M059J (cell line): Measurements from ENCODE around the gene PI4K2A. TPM values are rescaled to one million over a fixed set of nuclear protein-coding genes. Genes with fewer than 3 reads are reported as not detected.

Source experiments
- DNase-seq: peaks from one replicate; pipeline ENCODE4 v3.0.0-alpha.2; 2012; ENCODE audit warnings: low read depth
- total RNA-seq: library from RNA; depleted of rRNA; stranded (reverse); fragments of >200 nt; shearing (Covaris generic); gene quantifications from 2 replicates; pipeline ENCODE4 v1.2.3, GENCODE V29; 2014; rRNA removed

PI4K2A gene
- total RNA-seq, result 23.9 and 31.2 TPM in 2 replicates

- DNase-seq, result peak; percentile 98
Observed at GRCh38 chr10:97640174-97640867, at the start of gene PI4K2A. PI4K2A (plus strand) TSS chr10:97640671; CDS start chr10:97640743, 72 bp downstream.

- DNase-seq, result no peak
Observed at GRCh38 chr10:97590748-97591495, 49.5 kb upstream of the PI4K2A start.

- DNase-seq, result no peak
Observed at GRCh38 chr10:97593421-97593820, 47.0 kb upstream of the PI4K2A start.

- DNase-seq, result peak; percentile 95
Observed at GRCh38 chr10:97596101-97597082, 44.1 kb upstream of the PI4K2A start.

- no peak for DNase-seq
Observed at GRCh38 chr10:97597778-97598177, 42.7 kb upstream of the PI4K2A start.

- DNase-seq, result no peak
Observed at GRCh38 chr10:97598407-97599271, 41.8 kb upstream of the PI4K2A start.

GRCh38 chr10:97599272-97599619 is 41.2 kb upstream of the PI4K2A start:
- no peak for DNase-seq

- DNase-seq, result no peak
Observed at GRCh38 chr10:97600616-97601015, 39.9 kb upstream of the PI4K2A start.

- DNase-seq, result no peak
Observed at GRCh38 chr10:97601268-97602215, 38.9 kb upstream of the PI4K2A start.

- no peak for DNase-seq
Observed at GRCh38 chr10:97607095-97607636, 33.3 kb upstream of the PI4K2A start.

- no peak for DNase-seq
Observed at GRCh38 chr10:97608991-97609561, 31.4 kb upstream of the PI4K2A start.

GRCh38 chr10:97611473-97611872 is 29.0 kb upstream of the PI4K2A start:
- DNase-seq, result no peak

- peak; percentile 64 for DNase-seq
Observed at GRCh38 chr10:97612386-97612785, 28.1 kb upstream of the PI4K2A start.

GRCh38 chr10:97618285-97618684 is 22.2 kb upstream of the PI4K2A start:
- DNase-seq, result no peak

- no peak for DNase-seq
Observed at GRCh38 chr10:97618733-97619132, 21.7 kb upstream of the PI4K2A start.

GRCh38 chr10:97623277-97623676 is 17.2 kb upstream of the PI4K2A start:
- no peak for DNase-seq

GRCh38 chr10:97627731-97628130 is 12.7 kb upstream of the PI4K2A start:
- DNase-seq, result no peak

GRCh38 chr10:97628228-97628627 is 12.2 kb upstream of the PI4K2A start:
- DNase-seq, result no peak

- DNase-seq, result no peak
Observed at GRCh38 chr10:97629289-97629688, 11.2 kb upstream of the PI4K2A start.
